DND-41 (cell line): Measurements from ENCODE around the gene FXYD7.

Experiments used
- ATAC-seq: fragments of 200-7000 bp; cut with Tn5 transposase; 3 replicates; pipeline ENCODE4 v1.9.1; 2021; ENCODE audit warnings: low read depth; ENCODE audit not compliant: insufficient read depth
- DNase-seq: peaks from one replicate; pipeline ENCODE4 v3.0.0-alpha.2; 2020
- H2AFZ ChIP-seq: 2 replicates; pipeline ENCODE4 v1.6.0; 2012; ENCODE audit warnings: low read depth, low read length
- H3K27ac ChIP-seq: 2 replicates; pipeline ENCODE4 v1.5.1; 2012; ENCODE audit warnings: low read length, inconsistent platforms
- H3K27me3 ChIP-seq: fragments of 200-600 bp; sonication (generic); 2 replicates; pipeline ENCODE4 v1.6.0; 2012; ENCODE audit warnings: low read length, mild to moderate bottlenecking, inconsistent platforms; ENCODE audit not compliant: insufficient read depth, poor library complexity
- H3K36me3 ChIP-seq: 2 replicates; pipeline ENCODE4 v1.5.1; 2012; ENCODE audit warnings: low read length, inconsistent platforms; ENCODE audit not compliant: insufficient read depth
- H3K4me1 ChIP-seq: 2 replicates; pipeline ENCODE4 v1.5.1; 2012; ENCODE audit warnings: mild to moderate bottlenecking, low read length; ENCODE audit not compliant: insufficient read depth
- H3K4me2 ChIP-seq: 2 replicates; pipeline ENCODE4 v1.6.0; 2012; ENCODE audit warnings: mild to moderate bottlenecking, moderate library complexity, low read length, inconsistent platforms; ENCODE audit not compliant: insufficient read depth
- H3K4me3 ChIP-seq, 2 experiments: fragments of 200-600 bp in 1 of 2; shearing (Covaris generic) in 1 of 2; 2 replicates each; pipeline ENCODE4 v1.5.1; 2012 to 2016; ENCODE audit warnings: inconsistent platforms in 2 of 2, low read length in 2 of 2, mild to moderate bottlenecking in 2 of 2, low read depth in 1 of 2, moderate library complexity in 1 of 2
- H3K79me2 ChIP-seq: 2 replicates; pipeline ENCODE4 v1.6.0; 2012; ENCODE audit warnings: low read length, inconsistent platforms; ENCODE audit not compliant: insufficient read depth
- H3K9ac ChIP-seq: 2 replicates; pipeline ENCODE4 v1.6.0; 2012; ENCODE audit warnings: low read depth, mild to moderate bottlenecking, inconsistent platforms, low read length, moderate library complexity
- H3K9me3 ChIP-seq: 2 replicates; pipeline ENCODE4 v1.5.1; 2012; ENCODE audit warnings: low read length, moderate library complexity, mild to moderate bottlenecking, inconsistent platforms; ENCODE audit not compliant: insufficient read depth, severe bottlenecking
- H4K20me1 ChIP-seq: 2 replicates; pipeline ENCODE4 v1.6.0; 2012; ENCODE audit warnings: low read length; ENCODE audit not compliant: insufficient read depth
- EZH2 ChIP-seq: IDR thresholded peaks from 3 replicates; pipeline ENCODE4 v1.6.1; 2012; ENCODE audit warnings: borderline replicate concordance, low read depth, mild to moderate bottlenecking, moderate library complexity, low read length, inconsistent platforms; ENCODE audit not compliant: severe bottlenecking
- TF ChIP-seq, protein P1 (sequence below): IDR thresholded peaks from 2 replicates; pipeline ENCODE4 v1.5.1; 2012; ENCODE audit warnings: borderline replicate concordance, low read length, moderate library complexity, mild to moderate bottlenecking; ENCODE audit not compliant: poor library complexity, severe bottlenecking; ENCODE audit errors: extremely low read depth

The FXYD7 gene

GRCh38 chr19:35104361-35104760 is 38.7 kb upstream of the FXYD7 start:
- Histone ChIP-seq H3K4me2 (no peak overlapping the region), H4K20me1 (no peaks in the 10 kb centered on the region), H3K4me1 (no peaks in the 10 kb centered on the region), H3K27ac (no peak overlapping the region), H3K36me3 (no peaks in the 10 kb centered on the region), H3K4me3 (no peak overlapping the region), H3K9me3 (no peaks in the 10 kb centered on the region), H3K9ac (no peak overlapping the region), H3K79me2 (no peaks in the 10 kb centered on the region), H3K27me3 (no peaks in the 10 kb centered on the region), H2AFZ (no peak overlapping the region)
- TF ChIP-seq, protein P1, sequence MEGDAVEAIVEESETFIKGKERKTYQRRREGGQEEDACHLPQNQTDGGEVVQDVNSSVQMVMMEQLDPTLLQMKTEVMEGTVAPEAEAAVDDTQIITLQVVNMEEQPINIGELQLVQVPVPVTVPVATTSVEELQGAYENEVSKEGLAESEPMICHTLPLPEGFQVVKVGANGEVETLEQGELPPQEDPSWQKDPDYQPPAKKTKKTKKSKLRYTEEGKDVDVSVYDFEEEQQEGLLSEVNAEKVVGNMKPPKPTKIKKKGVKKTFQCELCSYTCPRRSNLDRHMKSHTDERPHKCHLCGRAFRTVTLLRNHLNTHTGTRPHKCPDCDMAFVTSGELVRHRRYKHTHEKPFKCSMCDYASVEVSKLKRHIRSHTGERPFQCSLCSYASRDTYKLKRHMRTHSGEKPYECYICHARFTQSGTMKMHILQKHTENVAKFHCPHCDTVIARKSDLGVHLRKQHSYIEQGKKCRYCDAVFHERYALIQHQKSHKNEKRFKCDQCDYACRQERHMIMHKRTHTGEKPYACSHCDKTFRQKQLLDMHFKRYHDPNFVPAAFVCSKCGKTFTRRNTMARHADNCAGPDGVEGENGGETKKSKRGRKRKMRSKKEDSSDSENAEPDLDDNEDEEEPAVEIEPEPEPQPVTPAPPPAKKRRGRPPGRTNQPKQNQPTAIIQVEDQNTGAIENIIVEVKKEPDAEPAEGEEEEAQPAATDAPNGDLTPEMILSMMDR: no peak
- TF ChIP-seq EZH2: no peak
- DNase-seq: no peak
- no peak for ATAC-seq

DNA sequence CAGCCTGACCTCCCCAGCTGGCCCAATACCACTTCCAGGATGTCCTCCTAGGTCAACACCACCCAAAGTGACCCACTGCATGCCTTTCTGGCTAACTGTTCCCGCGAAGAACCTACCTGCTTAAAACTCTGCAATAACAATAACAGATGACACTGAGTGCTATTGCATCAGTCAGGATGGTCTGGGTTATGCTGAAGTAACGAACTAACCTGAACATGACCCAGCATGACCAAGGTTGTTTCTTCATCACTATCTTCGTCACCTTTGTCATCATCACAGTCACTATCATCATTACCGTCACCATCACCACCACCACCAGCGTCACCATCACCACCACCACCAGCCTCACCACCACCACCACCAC is 38.0 kb upstream of the FXYD7 start:
- Histone ChIP-seq H3K36me3 (no peaks in the 10 kb centered on the region), H3K4me2 (no peak overlapping the region), H3K9me3 (no peaks in the 10 kb centered on the region), H3K79me2 (no peaks in the 10 kb centered on the region), H3K9ac (no peak overlapping the region), H3K27ac (no peak overlapping the region), H3K4me3 (no peak overlapping the region), H2AFZ (no peak overlapping the region), H4K20me1 (no peaks in the 10 kb centered on the region), H3K4me1 (no peaks in the 10 kb centered on the region), H3K27me3 (no peaks in the 10 kb centered on the region)
- ATAC-seq (no peak), DNase-seq (no peak)
- no peak for TF ChIP-seq EZH2
- TF ChIP-seq, protein P1: no peak

DNA sequence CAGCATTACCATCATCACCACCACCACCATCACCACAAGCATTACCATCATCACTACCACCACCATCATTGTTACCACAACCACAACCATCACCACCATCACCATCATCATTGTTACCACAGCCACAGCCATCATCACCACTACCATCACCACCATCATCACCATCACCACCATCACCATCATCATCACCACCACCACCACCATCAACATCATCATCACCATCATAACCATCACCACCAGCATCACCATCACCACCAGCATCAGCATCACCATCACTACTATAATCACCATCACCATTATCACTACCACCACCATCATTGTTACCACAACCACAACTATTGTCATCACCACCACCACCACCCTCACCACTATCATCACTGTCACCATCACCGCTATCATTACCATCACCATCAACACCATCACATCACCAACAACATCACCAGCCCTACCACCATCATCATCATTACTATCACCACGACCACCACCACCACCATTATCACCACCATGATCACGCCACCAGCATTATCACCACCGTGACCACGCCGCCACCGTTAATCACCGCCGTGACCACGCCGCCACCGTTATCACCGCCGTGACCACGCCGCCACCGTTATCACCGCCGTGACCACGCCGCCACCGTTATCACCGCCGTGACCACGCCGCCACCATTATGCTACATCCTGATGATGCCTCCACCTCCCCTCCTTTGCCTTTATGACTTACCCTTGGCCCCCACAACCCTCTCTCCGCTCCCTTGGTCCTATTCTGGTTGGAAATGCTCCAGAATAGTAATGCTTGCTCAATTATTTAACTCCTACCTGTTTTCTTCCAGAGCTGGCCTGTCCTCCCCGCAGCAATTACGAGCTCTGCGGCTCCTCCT is 37.4 kb upstream of the FXYD7 start:
- no peaks in the 10 kb centered on the region for H3K4me1 ChIP-seq

More for the DNA sequence above, 37.4 kb upstream of the FXYD7 start:
- H2AFZ ChIP-seq: no peak overlapping the region
- H3K79me2 ChIP-seq: no peaks in the 10 kb centered on the region
- H3K27me3 ChIP-seq: no peaks in the 10 kb centered on the region
- no peaks in the 10 kb centered on the region for H3K36me3 ChIP-seq
- no peak overlapping the region for H3K9ac ChIP-seq
- no peak overlapping the region for H3K4me3 ChIP-seq
- H3K9me3 ChIP-seq: no peaks in the 10 kb centered on the region
- no peak overlapping the region for H3K27ac ChIP-seq
- H3K4me2 ChIP-seq: no peak overlapping the region
- TF ChIP-seq EZH2: no peak
- TF ChIP-seq, protein P1: no peak
- DNase-seq (no peak), ATAC-seq (no peak)
- H4K20me1 ChIP-seq: no peaks in the 10 kb centered on the region
